H1 (cell line): ENCODE data around the gene COQ7.
A peak's percentile ranks its signal among the peaks of the same experiment; 100 is the strongest.

ENCODE experiments used
- GABPA ChIP-seq: IDR thresholded peaks from 2 replicates; pipeline ENCODE4 v1.6.1; 2011; ENCODE audit warnings: mild to moderate bottlenecking, low read length, moderate library complexity, borderline replicate concordance; ENCODE audit not compliant: insufficient read depth
- GTF2F1 ChIP-seq: IDR thresholded peaks from 2 replicates; pipeline ENCODE4 v1.6.1; 2012; ENCODE audit warnings: low read depth, low read length, improper control_type of control experiment, borderline replicate concordance
- KDM1A ChIP-seq: fragments of 200-600, 300-600 bp; sonication (generic); IDR thresholded peaks from 2 replicates; pipeline ENCODE4 v1.7.1; 2016; ENCODE audit warnings: mild to moderate bottlenecking, low read length, borderline replicate concordance
- MAFK ChIP-seq: IDR thresholded peaks from 2 replicates; pipeline ENCODE4 v1.6.1; 2012; ENCODE audit warnings: low read depth, mild to moderate bottlenecking, improper control_type of control experiment, low read length
- RFX5 ChIP-seq: IDR thresholded peaks from 2 replicates; pipeline ENCODE4 v1.6.1; 2011; ENCODE audit warnings: low read depth, low read length, improper control_type of control experiment, borderline replicate concordance
- ZNF274 ChIP-seq: IDR thresholded peaks from 2 replicates; pipeline ENCODE4 v1.7.0; 2012; ENCODE audit warnings: low read length, borderline replicate concordance; ENCODE audit errors: extremely low read depth

DNA sequence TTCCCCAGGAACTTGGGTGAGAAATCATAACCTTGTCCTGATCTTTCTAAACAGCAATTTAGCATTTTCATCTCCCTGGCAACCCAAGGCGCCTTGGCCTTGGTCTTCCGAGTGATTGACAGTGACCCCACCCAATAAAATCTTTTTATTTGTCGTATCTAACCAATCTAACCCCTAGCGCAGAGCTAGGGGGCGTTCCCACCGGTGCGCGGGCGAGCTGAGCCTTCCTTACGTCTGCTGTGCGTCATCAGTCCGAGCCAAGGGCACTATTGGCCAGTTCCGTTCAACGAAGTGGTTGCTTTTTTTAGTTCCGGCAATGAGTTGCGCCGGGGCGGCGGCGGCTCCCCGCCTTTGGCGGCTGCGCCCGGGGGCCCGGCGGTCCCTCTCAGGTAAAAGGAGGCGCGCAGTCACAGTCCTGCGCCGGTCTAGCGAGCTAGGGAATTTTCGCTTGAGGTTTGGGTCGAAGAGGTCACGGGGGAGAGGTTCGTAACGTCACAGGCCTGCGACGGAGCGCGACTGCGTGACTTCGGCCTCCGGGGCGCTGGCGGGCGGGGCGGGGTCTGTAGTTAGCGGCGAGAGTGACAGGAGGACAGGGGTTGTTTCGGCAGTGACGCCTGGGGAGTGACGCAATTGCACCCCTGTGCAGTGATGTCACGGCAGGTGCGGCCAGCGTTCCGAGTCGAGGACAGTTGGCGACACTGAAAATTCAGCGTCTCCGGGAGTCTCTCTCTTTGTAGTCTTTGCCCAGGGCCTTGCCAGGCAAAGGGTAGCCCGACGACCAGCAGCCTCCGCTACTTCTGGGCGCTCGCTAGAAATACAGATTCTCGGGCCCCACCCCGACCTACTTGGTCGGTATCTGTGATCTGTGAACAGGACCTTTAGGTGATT lies at the start of gene COQ7:
- TF ChIP-seq KDM1A, result 0 out of 2 replicates have a peak, but pooled peaks have one; percentile 9
- TF ChIP-seq ZNF274, result no peak
- TF ChIP-seq GTF2F1, result no peak
- TF ChIP-seq GABPA, result no peak
- TF ChIP-seq RFX5, result no peak; the same call in 1 of the 2 replicates
- peak; percentile 9; the same call in 1 of the 2 replicates for TF ChIP-seq MAFK
